ENCODE measurements around the gene MYRFL.

GRCh38 chr12:69932676-69933552 lies 107.9 kb downstream of the MYRFL start:
- TF ChIP-seq CREB5 (CRISPR knock-in tag; IDR thresholded peaks at IDR 0.05; ENCODE audit: low read depth) (no peak), ZNF8 (CRISPR knock-in tag; IDR thresholded peaks at IDR 0.05) (no peak), ISL1 (CRISPR knock-in tag; IDR thresholded peaks at IDR 0.05) (no peak), ZNF565 (CRISPR knock-in tag; conservative IDR thresholded peaks at IDR 0.05; ENCODE audit: low read depth) (no peak), ZFP30 (CRISPR knock-in tag; IDR thresholded peaks at IDR 0.05) (no peak), TCF4 (CRISPR knock-in tag; IDR thresholded peaks at IDR 0.05; ENCODE audit: borderline replicate concordance) (no peak)
- TF ChIP-seq, protein P1, sequence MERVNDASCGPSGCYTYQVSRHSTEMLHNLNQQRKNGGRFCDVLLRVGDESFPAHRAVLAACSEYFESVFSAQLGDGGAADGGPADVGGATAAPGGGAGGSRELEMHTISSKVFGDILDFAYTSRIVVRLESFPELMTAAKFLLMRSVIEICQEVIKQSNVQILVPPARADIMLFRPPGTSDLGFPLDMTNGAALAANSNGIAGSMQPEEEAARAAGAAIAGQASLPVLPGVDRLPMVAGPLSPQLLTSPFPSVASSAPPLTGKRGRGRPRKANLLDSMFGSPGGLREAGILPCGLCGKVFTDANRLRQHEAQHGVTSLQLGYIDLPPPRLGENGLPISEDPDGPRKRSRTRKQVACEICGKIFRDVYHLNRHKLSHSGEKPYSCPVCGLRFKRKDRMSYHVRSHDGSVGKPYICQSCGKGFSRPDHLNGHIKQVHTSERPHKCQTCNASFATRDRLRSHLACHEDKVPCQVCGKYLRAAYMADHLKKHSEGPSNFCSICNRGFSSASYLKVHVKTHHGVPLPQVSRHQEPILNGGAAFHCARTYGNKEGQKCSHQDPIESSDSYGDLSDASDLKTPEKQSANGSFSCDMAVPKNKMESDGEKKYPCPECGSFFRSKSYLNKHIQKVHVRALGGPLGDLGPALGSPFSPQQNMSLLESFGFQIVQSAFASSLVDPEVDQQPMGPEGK (CRISPR knock-in tag; IDR thresholded peaks at IDR 0.05; ENCODE audit: borderline replicate concordance) = no peak
